IMR-90 (cell line): Measurements from ENCODE around the gene BMP10.
"Not testable (repeated sequence)": the region's sequence is repeated elsewhere in the genome, so short reads cannot be mapped to it uniquely, and the experiment has no call there.

ENCODE experiments used
- BHLHE40 ChIP-seq: fragments of 150-350 bp; IDR thresholded peaks from 2 replicates; pipeline ENCODE4 v1.6.1; 2016; ENCODE audit warnings: mild to moderate bottlenecking, low read depth, low read length
- CEBPB ChIP-seq: IDR thresholded peaks from 2 replicates; pipeline ENCODE4 v1.6.1; 2012; ENCODE audit warnings: low read depth, low read length, improper control_type of control experiment
- POLR2A ChIP-seq: IDR thresholded peaks from 2 replicates; pipeline ENCODE4 v1.6.1; 2012; ENCODE audit warnings: mild to moderate bottlenecking, low read depth, low read length
- RAD21 ChIP-seq: IDR thresholded peaks from 2 replicates; pipeline ENCODE4 v1.6.1; 2012; ENCODE audit warnings: low read length, improper control_type of control experiment
- RCOR1 ChIP-seq: IDR thresholded peaks from 2 replicates; pipeline ENCODE4 v1.6.1; 2012; ENCODE audit warnings: mild to moderate bottlenecking, low read length, improper control_type of control experiment; ENCODE audit not compliant: insufficient replicate concordance
- SMC3 ChIP-seq: fragments of 150-350 bp; IDR thresholded peaks from 2 replicates; pipeline ENCODE4 v1.6.1; 2016; ENCODE audit warnings: low read depth, mild to moderate bottlenecking, antibody characterized with exemption, low read length, moderate library complexity
- TF ChIP-seq, protein P1 (sequence below): conservative IDR thresholded peaks from 2 replicates; pipeline ENCODE4 v1.5.1; 2012; ENCODE audit warnings: mild to moderate bottlenecking, low read depth, low read length, improper control_type of control experiment
- TF ChIP-seq, protein P2 (sequence below): fragments of 150-350 bp; IDR thresholded peaks from 2 replicates; pipeline ENCODE4 v1.6.1; 2017; ENCODE audit warnings: mild to moderate bottlenecking, antibody characterized with exemption, low read length, low read depth
- TF ChIP-seq, protein P3 (sequence below): fragments of 150-350 bp; IDR thresholded peaks from 2 replicates; pipeline ENCODE4 v1.6.1; 2016; ENCODE audit warnings: low read depth, mild to moderate bottlenecking, low read length, moderate library complexity, borderline replicate concordance

DNA sequence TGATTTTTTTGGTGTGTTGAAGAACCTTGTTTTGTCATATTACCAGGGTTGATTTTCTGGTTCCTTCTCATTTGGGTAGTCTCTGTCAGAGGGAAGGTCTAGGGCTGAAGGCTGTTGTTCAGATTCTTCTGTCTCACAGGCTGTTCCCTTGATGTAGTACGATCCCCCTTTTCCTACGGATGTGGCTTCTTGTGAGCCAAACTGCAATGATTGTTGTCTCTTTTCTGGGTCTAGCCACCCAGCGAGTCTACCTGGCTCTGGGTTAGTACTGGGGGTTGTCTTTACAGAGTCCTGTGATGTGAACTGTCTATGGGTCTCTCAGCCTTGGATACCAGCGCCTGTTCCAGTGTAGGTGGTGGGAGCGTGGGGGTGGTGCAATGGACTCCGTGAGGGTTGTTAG, 24.8 kb upstream of the BMP10 start:
- TF ChIP-seq RAD21, BHLHE40, POLR2A, SMC3, CEBPB, RCOR1: not testable (repeated sequence)
- TF ChIP-seq, protein P1, sequence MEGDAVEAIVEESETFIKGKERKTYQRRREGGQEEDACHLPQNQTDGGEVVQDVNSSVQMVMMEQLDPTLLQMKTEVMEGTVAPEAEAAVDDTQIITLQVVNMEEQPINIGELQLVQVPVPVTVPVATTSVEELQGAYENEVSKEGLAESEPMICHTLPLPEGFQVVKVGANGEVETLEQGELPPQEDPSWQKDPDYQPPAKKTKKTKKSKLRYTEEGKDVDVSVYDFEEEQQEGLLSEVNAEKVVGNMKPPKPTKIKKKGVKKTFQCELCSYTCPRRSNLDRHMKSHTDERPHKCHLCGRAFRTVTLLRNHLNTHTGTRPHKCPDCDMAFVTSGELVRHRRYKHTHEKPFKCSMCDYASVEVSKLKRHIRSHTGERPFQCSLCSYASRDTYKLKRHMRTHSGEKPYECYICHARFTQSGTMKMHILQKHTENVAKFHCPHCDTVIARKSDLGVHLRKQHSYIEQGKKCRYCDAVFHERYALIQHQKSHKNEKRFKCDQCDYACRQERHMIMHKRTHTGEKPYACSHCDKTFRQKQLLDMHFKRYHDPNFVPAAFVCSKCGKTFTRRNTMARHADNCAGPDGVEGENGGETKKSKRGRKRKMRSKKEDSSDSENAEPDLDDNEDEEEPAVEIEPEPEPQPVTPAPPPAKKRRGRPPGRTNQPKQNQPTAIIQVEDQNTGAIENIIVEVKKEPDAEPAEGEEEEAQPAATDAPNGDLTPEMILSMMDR: not testable (repeated sequence)
- TF ChIP-seq, protein P2, sequence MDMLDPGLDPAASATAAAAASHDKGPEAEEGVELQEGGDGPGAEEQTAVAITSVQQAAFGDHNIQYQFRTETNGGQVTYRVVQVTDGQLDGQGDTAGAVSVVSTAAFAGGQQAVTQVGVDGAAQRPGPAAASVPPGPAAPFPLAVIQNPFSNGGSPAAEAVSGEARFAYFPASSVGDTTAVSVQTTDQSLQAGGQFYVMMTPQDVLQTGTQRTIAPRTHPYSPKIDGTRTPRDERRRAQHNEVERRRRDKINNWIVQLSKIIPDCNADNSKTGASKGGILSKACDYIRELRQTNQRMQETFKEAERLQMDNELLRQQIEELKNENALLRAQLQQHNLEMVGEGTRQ: not testable (repeated sequence)
- TF ChIP-seq, protein P3, sequence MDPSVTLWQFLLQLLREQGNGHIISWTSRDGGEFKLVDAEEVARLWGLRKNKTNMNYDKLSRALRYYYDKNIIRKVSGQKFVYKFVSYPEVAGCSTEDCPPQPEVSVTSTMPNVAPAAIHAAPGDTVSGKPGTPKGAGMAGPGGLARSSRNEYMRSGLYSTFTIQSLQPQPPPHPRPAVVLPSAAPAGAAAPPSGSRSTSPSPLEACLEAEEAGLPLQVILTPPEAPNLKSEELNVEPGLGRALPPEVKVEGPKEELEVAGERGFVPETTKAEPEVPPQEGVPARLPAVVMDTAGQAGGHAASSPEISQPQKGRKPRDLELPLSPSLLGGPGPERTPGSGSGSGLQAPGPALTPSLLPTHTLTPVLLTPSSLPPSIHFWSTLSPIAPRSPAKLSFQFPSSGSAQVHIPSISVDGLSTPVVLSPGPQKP: not testable (repeated sequence)
